Skeletal muscle satellite cell (primary cell): ENCODE data around the gene RFNG.
A peak's percentile ranks its signal among the peaks of the same experiment; 100 is the strongest.

Experiments used
- H3K27me3 ChIP-seq: 2 replicates; pipeline ENCODE4 v1.7.0; 2013; ENCODE audit warnings: low read length; ENCODE audit not compliant: control insufficient read depth, insufficient read depth
- H3K36me3 ChIP-seq: 2 replicates; pipeline ENCODE4 v1.7.0; 2013; ENCODE audit warnings: mild to moderate bottlenecking, control low read depth, low read length; ENCODE audit not compliant: insufficient read depth
- H3K4me1 ChIP-seq: 2 replicates; pipeline ENCODE4 v1.7.0; 2013; ENCODE audit warnings: low read length; ENCODE audit not compliant: control insufficient read depth, insufficient read depth
- H3K4me2 ChIP-seq: 2 replicates; pipeline ENCODE4 v1.7.0; 2013; ENCODE audit warnings: mild to moderate bottlenecking, low read length
- H3K4me3 ChIP-seq: 2 replicates; pipeline ENCODE4 v1.7.0; 2013; ENCODE audit warnings: low read length
- H3K9ac ChIP-seq: 2 replicates; pipeline ENCODE4 v1.7.0; 2013; ENCODE audit warnings: mild to moderate bottlenecking, low read depth, low read length, moderate library complexity
- H3K9me3 ChIP-seq: replicated peaks from 2 replicates; pipeline ENCODE4 v1.7.0; 2013; ENCODE audit warnings: mild to moderate bottlenecking, control low read depth, low read length

RFNG gene

GRCh38 chr17:82094931-82095776 lies 43.5 kb upstream of the RFNG start:
- Histone ChIP-seq H3K9ac (no peak overlapping the region), H3K4me1 (peaks cover 24% of the 10 kb centered on the region), H3K4me3 (no peak overlapping the region), H3K4me2 (peak overlapping the region; percentile 99), H3K9me3 (no peaks in the 10 kb centered on the region), H3K27me3 (no peaks in the 10 kb centered on the region), H3K36me3 (peaks cover 44% of the 10 kb centered on the region)

- Histone ChIP-seq H3K36me3 (peaks cover 64% of the 10 kb centered on the region), H3K4me3 (no peak overlapping the region)
Observed at GRCh38 chr17:82092995-82093751, 41.6 kb upstream of the RFNG start.

GRCh38 chr17:82092628-82092994 lies 41.0 kb upstream of the RFNG start:
- Histone ChIP-seq H3K4me2 (no peak overlapping the region), H3K4me1 (peaks cover 13% of the 10 kb centered on the region), H3K9ac (no peak overlapping the region), H3K4me3 (no peak overlapping the region), H3K27me3 (no peaks in the 10 kb centered on the region), H3K9me3 (no peaks in the 10 kb centered on the region), H3K36me3 (peaks cover 69% of the 10 kb centered on the region)

More at GRCh38 chr17:82092995-82093751, 41.6 kb upstream of the RFNG start:
- no peak overlapping the region for H3K9ac ChIP-seq
- no peak overlapping the region for H3K4me2 ChIP-seq
- H3K27me3 ChIP-seq = no peaks in the 10 kb centered on the region
- H3K9me3 ChIP-seq = no peaks in the 10 kb centered on the region
- peaks cover 13% of the 10 kb centered on the region for H3K4me1 ChIP-seq

DNA sequence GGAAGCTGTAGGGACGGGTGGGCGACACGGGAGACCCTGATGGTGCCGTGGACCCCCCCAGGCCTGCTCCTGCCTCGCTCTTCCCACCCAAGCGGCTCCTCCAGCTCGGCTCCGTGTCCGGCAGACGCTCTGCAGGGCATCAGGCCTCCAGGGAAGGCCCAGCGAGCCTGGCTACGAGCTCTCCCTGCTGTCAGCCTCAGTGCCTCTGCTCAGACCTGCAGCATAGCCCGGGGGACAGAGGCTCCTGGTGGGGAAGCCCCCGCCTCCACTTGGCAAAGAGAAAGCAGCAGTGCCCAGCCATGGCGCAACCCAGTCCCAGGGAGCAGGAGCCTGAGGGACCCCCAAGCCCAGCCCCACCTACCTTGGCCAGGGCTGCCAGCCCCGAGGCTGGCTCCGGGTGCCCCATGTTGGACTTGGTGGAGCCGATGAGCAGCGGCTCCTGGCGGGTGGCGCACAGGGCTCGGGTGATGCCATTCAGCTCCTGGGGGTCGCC lies 40.5 kb upstream of the RFNG start:
- no peak overlapping the region for H3K4me2 ChIP-seq
- no peak overlapping the region for H3K9ac ChIP-seq
- H3K4me3 ChIP-seq = no peak overlapping the region
- peaks cover 74% of the 10 kb centered on the region for H3K36me3 ChIP-seq
- peaks cover 13% of the 10 kb centered on the region for H3K4me1 ChIP-seq
- H3K27me3 ChIP-seq = no peaks in the 10 kb centered on the region
- no peaks in the 10 kb centered on the region for H3K9me3 ChIP-seq

DNA sequence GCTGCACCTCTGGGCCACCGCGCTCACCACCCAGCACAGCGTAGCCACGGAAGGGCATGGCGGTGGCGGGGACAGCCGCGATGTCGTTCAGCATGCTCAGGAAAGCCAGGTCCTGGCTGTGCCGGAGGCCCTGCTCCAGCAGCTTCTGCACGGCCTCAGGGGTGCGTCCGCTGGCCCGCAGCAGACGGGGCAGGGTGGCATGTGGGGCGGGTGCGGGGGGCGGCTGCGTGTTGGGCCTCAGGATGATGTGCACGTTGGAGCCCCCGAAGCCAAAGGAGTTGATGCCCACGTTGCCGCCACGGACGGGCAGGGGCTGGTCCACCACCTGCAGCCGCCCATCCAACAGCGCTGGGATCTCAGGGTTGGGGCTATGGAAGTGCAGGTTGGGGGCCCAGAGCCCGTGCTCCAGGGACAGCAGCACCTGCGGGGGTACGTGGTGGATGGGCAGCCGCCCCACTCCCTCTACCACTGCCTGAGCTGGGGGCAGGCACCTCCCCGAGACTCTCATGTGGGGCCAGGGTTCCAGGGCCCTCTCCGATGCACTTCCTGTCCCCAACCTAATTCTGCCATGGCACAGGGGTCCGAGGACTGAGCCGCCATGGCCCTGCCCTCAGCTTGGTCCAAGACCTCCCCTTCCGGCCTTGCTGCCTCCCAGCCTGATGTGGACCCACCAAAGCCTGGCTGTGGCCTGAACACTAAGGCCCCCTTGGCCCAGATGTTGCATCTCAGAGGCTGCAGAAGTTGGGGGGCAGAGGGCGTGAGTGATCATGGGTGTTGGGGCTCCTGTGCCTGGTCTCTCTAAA lies 39.9 kb upstream of the RFNG start:
- H3K4me1 ChIP-seq = peaks cover 6% of the 10 kb centered on the region
- no peak overlapping the region for H3K9ac ChIP-seq
- H3K4me3 ChIP-seq = no peak overlapping the region
- peaks cover 79% of the 10 kb centered on the region for H3K36me3 ChIP-seq
- H3K9me3 ChIP-seq = no peaks in the 10 kb centered on the region
- H3K4me2 ChIP-seq = no peak overlapping the region
- H3K27me3 ChIP-seq = no peaks in the 10 kb centered on the region

- Histone ChIP-seq H3K36me3 (peaks cover 82% of the 10 kb centered on the region), H3K4me2 (no peak overlapping the region), H3K9me3 (no peaks in the 10 kb centered on the region), H3K4me1 (no peaks in the 10 kb centered on the region), H3K4me3 (no peak overlapping the region), H3K9ac (no peak overlapping the region), H3K27me3 (no peaks in the 10 kb centered on the region)
Observed at GRCh38 chr17:82090549-82091263, 39.1 kb upstream of the RFNG start.

DNA sequence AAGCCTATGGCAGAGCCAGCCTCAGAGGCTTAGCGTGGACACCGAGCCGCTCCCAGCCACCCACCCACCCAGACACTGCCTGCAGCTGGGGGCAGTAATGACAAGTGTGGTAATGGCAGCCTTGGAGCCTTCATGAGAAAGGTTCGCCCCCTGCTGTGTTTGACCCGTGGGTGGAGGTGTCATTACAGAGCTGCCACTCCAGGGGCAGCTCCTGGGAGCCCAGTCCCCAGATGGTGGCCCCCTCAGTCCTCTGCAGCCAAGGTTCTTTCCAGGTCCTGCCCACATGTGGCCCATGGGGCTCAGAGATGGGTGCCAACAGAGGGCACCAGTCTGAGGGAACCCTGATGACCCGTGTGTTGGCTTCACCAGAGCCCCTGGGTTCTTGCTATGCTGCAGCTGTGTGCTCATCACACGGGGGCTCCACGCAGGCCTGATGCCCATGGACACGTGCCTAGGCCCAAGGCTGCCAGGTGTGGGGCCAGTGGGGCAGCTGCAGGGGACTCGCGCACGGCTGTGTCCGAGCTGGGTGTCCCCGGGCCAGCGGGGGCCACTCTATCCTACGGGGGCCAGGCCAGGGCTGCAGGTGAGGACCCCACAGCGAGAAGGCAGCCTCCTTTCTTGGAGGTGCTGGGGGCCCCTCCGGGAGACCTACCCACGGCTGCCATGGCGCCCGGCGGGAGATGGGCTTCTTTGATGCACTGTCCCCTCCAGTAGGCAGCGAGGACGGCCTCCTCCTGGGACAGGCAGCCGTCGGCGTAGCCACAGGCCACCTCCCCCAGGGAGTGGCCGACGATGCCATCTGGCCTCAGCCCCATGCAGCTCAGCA lies 38.3 kb upstream of the RFNG start:
- no peaks in the 10 kb centered on the region for H3K27me3 ChIP-seq
- H3K36me3 ChIP-seq = peaks cover 78% of the 10 kb centered on the region
- H3K9me3 ChIP-seq = no peaks in the 10 kb centered on the region
- H3K4me2 ChIP-seq = no peak overlapping the region
- no peaks in the 10 kb centered on the region for H3K4me1 ChIP-seq
- no peak overlapping the region for H3K4me3 ChIP-seq
- no peak overlapping the region for H3K9ac ChIP-seq

GRCh38 chr17:82088838-82089722 lies 37.5 kb upstream of the RFNG start:
- no peaks in the 10 kb centered on the region for H3K9me3 ChIP-seq
- H3K4me2 ChIP-seq = no peak overlapping the region
- H3K36me3 ChIP-seq = peaks cover 79% of the 10 kb centered on the region
- H3K4me1 ChIP-seq = no peaks in the 10 kb centered on the region
- no peaks in the 10 kb centered on the region for H3K27me3 ChIP-seq
- H3K4me3 ChIP-seq = no peak overlapping the region
- no peak overlapping the region for H3K9ac ChIP-seq

DNA sequence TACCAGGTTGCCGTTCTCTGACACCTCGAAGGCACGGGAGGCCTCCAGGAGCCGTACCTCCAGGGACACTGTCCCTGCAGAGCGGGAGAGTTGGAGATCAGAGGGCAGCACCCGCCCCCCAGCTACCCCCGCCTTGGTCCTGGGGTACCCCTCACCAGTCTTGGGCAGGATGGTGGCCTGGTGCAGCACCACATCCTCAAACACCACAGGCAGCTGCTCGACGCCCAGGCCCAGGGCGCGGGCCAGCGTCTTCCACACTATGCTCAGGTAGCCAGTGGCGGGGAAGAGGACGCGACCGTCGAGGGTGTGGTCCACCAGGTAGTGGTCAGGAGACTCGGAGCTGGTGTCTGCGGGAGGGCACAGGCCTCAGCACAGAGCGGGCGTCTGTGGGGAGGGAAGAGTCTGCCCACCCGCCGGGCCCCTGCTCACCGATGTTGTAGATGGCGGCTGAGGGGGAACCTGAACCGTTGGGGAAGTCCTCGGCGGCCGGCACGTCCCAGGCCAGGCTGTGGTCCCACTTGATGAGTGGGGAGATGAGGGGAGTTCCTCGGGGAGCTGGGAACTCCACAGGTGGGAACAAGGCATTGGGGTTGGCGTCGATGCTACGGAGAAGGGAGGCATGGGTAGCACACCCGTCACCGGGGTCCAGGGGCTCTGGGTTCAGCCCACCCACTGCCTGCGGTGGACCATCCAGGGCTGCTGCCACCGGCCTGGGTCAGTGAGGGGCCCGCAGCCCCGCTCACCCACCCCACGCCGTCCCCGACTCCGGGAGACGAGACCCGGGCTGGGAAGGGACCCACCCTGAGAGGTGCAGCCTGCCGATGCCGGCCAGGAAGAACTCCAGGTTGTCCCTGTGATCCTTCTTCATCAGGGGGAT lies 36.6 kb upstream of the RFNG start:
- Histone ChIP-seq H3K4me1 (no peaks in the 10 kb centered on the region), H3K4me2 (no peak overlapping the region), H3K4me3 (no peak overlapping the region), H3K9me3 (no peaks in the 10 kb centered on the region), H3K36me3 (peaks cover 81% of the 10 kb centered on the region), H3K27me3 (no peaks in the 10 kb centered on the region), H3K9ac (no peak overlapping the region)
